Ecto neural progenitor cell (in vitro differentiated cells): ENCODE data around the gene ABCC10.

Experiments
- DNase-seq: peaks from one replicate; pipeline ENCODE4 v3.0.0-alpha.2; 2018; ENCODE audit warnings: low spot score

ABCC10 gene

DNA sequence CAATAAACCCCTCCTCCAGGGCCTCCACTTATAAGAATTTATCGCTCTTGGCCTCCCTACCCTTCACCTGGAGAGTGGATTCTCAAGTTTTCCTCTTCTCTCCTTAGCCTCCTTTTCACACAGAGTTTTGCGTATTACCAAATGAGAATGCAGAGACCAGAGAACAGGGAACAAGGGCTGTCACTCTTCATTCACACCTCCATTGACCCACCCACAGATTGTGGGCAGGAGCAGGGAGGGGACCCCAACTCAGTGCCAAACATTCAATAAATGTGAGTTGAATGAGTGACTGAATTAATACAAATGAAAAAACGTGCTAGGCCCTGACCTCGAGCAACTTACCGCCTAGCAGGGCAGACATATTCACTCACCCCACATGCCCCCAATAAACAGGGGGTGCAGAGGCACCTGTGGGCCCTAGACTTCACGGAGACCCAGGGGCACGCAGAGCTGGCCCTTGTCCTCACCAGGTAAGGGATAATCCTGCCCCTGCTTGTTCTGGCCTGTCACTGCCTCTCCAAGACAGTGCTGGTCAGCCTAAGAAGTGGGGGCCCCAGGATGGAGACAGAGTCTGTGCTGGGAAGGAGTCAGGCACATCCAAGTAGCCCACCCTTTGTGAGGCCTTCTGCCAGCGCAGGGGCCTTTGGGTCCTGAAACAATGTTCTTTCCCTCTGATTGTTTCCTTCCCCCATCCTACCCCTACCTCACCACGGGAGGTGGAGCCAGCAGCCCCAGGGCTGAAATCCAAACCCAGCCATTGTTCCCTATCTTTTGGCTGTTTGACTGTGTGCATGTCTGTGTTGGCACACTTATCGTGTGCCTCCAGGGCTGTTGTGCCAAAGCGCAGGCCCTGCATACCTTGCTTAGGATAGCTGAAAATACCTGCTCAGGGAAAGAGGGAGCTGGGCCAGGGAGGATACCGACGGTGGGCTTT lies 41.7 kb downstream of the ABCC10 start:
- DNase-seq: no peak

DNA sequence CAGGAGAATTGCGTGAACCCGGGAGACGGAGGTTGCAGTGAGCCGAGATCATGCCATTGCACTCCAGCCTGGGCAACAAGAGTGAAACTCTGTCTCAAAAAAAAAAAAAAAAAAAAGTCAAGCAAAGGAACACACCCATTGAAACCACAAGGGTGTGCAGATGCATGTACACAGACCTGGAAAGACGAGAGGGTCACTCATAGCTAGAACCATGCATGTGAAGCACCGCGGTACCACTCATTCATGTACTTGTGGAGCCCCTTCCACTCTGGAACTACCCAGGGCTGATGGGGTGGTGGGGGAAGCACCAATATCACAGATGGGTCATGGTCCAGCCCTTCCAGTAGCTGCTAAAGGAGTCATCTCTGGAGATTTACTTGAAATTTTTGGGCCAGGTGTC lies 42.6 kb downstream of the ABCC10 start:
- DNase-seq: no peak

- DNase-seq: no peak
Observed at GRCh38 chr6:43471399-43471798, 44.1 kb downstream of the ABCC10 start.

DNA sequence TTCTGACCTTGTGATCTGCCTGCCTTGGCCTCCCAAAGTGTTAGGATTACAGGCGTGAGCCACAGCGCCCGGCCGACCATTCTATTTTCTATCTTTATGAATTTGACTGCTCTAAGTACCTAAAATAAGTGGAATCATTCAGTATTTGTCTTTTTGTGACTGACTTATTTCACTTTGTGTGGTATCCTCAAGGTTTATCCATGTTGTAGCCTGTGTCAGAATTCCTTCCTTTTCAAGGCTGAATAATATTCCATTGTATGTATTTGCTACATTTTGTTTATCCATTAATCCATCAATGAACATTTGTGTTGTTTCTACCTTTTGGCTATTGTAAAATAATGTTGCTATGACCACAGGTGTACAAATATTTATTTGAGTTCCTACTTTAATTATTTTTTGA lies 45.2 kb downstream of the ABCC10 start:
- DNase-seq: no peak

DNA sequence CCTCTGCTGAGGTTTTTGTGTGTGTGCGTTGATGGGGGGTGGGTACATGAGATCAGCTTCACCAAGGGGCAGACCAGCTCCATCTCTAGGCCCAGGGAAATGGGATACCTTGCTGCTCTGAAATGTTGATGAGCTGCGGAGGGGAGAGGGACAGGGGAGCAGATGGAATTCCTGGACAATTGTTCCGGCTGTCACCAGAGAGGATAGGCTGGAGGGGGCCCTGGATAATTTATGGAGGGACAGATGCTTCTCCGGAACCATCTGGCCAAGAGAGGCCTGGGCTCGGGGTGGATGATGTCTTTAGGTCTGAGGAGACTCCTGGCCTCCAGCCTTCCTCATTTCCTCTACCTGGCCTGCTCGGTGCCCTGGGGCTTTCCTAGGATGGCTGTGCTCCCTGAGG lies 48.2 kb downstream of the ABCC10 start:
- DNase-seq: no peak

DNA sequence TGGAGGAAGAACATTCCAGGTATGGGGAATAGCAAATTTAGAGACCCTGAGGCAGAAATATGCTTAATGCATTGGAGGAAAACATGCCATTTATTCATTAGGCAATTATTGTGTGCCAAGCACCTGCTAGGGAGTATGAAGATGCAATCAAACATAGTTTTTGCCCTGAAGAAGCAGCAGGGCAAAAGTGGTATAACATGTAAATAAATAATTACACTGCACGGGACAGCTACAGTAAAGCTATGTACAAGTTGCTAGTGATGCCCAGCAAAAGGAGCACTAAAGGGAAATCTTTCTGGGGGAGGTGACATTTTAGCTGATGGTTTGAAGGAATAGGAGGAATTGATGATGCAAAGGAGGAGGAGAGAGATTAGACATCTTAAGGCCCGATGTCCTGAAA lies 49.4 kb downstream of the ABCC10 start:
- DNase-seq: no peak

GRCh38 chr6:43477235-43478007 lies 50.1 kb downstream of the ABCC10 start, which contains the start of gene TJAP1:
Gene TJAP1 (plus strand): TSS chr6:43477570. CDS start chr6:43499002, 21,432 bp downstream.
- peak; percentile 96 for DNase-seq

DNA sequence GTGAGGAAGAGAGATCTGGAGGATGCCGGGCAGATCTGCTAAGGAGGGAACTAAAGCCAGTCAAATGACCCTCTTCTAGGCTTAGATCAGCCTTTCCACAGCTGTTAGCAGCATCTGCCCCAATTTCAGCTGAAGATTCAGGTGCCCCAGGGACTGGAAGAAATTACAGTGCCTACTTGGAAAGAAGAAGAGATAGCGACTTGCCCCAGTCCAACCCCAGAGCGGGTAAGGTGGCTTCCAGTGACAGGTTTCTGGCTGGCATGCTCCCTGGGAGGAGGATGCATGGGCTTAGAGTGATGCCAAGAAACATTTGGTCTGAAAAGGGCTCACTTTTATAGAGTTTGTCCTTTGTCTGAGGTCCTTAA lies 50.6 kb downstream of the ABCC10 start:
- DNase-seq: no peak

DNA sequence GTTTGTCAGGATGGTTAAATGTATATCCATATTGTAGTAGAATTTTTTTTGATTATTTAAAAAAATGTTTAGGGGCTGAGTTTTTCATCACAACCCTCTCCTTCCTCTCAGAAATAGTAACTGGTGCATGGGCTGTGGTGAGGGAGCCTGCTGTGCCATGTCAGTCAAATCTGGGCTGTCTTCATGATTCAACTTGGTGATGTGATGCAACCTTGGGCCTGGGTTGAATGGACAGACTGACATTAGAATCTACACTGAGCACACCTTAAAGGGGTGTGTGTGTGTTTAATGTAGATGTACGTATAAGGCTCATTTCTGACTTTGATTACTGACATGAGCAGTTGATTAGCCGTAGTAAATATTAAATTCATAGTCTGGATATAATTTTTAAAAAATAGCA lies 53.7 kb downstream of the ABCC10 start:
- no peak for DNase-seq

- DNase-seq: no peak
Observed at GRCh38 chr6:43481591-43482236, 54.4 kb downstream of the ABCC10 start.

DNA sequence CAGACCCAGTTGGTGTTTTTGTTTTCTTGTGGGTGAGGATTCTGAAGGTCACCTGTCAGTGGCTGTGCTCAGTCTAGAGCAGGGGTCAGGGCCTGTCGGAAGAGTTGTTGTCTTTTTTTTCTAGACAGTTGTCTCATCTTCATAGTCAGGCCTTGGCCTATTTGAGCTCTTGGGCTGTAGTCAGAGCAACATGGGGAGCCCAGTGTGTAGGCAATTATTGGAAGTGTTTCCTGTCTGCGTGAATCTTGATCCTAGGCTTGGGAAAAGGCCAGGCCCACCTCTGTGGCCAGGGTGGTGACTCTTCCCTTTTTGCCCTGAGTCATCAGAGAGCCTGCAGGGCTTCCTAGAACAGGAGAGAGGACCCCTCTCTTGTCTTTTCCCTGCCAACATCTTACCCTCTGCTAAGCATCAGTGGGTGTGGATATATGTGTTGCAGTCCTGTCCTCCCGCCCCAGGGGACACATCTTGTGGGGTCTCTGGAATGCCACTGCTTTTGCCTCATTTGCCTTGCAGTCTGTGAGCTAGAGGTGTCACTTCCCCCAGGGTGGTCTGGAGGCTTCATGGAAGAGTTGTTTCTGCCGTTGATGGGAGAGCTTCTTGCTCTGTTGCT lies 61.4 kb downstream of the ABCC10 start:
- DNase-seq: no peak

GRCh38 chr6:43489277-43490072 lies 62.1 kb downstream of the ABCC10 start:
- DNase-seq: no peak

DNA sequence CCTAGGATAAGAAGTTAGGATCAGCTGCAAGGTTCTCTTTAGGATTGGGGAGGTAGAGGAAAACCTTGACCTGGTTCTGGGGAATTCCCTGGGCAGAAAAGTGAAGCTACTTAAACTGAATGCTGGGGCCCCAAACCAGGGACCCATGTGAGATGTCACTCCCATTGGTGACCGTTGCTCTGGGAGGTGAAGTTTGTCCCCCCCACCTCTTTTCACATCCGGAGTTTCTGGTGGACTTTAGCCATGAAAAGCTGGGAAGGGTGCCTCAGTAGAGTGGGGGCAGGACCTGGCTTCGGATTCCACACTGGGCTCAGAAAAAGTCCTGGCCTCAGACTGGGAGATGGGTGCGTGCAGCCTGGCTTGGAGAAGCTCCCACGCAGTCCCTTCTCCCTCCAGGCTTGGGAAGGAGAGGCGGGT lies 63.2 kb downstream of the ABCC10 start:
- no peak for DNase-seq

GRCh38 chr6:43491750-43492661 lies 64.7 kb downstream of the ABCC10 start:
- no peak for DNase-seq

DNA sequence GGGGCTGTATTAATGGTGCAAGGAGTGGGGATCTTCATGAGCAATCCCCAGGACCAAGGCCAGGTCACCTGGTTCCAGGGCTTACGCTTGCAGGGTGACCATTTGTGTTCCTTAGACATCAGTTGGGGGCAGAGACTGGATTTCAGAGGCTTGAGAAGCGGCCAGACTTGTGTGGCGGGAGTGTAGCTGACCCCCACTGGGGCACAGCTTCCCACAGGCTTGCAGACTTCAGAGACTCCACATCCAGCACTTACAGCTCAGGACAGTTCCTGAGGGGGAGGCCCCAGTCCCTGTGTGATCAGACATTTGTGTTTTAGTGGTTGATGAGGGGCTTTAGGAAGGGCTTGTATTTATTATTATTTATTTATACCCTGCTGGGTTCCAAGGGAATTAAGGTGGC lies 65.3 kb downstream of the ABCC10 start:
- no peak for DNase-seq

DNA sequence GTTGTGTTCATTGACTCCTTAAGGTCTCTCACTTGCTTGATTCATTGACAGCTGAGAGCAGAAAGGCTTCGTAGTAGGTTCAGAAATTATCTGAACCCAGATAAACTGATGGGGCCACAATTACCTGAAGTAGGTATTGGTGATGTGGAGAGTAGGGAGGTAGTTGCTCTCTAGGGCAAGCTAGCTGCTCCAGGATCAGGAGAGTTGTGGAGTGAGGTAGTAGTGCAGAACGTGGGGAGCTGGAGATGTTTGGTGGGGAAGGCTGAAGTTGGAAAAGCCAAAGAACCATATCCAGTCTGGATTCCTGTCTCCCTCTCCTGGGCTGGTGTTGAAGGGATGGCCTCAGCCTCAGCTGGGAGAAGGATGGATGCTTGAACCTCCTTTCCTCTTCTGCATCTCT lies 65.9 kb downstream of the ABCC10 start:
- no peak for DNase-seq

DNA sequence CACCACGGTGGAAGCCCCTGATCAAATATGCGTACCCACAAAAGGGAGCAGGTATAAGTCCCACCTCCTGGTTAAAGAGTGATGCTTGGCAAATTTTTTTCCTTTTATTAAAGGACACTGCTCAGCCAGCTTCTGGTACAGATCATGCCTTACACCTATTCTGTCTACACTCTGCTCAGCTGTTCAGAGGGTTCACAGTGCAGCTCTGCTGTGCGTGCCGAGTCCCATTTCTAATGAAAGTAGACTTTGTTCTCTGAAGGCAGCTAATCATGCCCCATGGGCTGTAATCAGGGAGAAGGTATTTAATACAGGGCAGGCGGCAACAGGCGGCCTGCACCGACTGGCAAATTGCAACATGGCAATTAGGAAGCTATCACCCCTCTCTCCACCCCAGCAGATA lies 66.5 kb downstream of the ABCC10 start:
- no peak for DNase-seq

GRCh38 chr6:43494321-43494720 lies 67.0 kb downstream of the ABCC10 start:
- DNase-seq: no peak

GRCh38 chr6:43494766-43495165 lies 67.4 kb downstream of the ABCC10 start:
- DNase-seq: no peak

DNA sequence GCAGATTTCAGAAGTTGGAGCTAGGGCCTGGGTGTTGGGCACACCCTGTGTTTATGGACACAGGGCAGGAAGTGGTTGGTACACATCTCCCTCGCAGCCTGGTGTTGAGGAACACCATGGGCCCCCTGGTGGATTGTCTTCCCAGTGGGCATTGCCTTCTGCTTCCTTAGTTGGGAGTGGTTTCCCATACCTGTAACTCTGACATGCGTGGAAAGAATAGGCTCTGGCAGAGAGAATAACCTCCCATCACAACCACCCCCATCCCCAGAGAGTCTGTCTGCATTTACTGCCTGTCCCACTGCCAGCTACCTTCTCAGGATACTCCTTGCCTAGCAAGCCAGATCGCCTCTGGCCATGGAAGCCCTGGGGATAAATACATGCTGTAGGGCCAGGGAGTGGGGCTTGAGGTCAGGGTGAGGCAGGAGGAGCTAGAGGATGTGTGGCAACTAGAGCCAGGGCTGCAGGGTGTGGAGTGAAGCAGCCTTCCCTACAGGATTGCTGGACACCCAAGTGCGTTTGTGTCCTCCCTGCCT lies 68.1 kb downstream of the ABCC10 start:
- DNase-seq: no peak
